ENCODE measurements around the gene NR5A1.

NR5A1 gene

GRCh38 chr9:124483481-124483880 lies 23.7 kb downstream of the NR5A1 start:
- in situ Hi-C loops (cut with MboI; ENCODE audit: low sequenced_read_pairs), result no loop called here

GRCh38 chr9:124482431-124483031 lies 24.7 kb downstream of the NR5A1 start:
- in situ Hi-C loops (cut with MboI; ENCODE audit: low sequenced_read_pairs), result no loop called here

GRCh38 chr9:124481115-124481514 lies 26.1 kb downstream of the NR5A1 start:
- in situ Hi-C loops (cut with MboI; ENCODE audit: low sequenced_read_pairs), result no loop called here

- in situ Hi-C loops (cut with MboI; ENCODE audit: low sequenced_read_pairs), result no loop called here
Measured at GRCh38 chr9:124480621-124480981, 26.6 kb downstream of the NR5A1 start.

- in situ Hi-C loops (cut with MboI; ENCODE audit: low sequenced_read_pairs), result no loop called here
Measured at GRCh38 chr9:124479947-124480620, 27.1 kb downstream of the NR5A1 start.

- in situ Hi-C loops (cut with MboI; ENCODE audit: low sequenced_read_pairs), result no loop called here
Measured at GRCh38 chr9:124479371-124479770, 27.8 kb downstream of the NR5A1 start.

- in situ Hi-C loops (cut with MboI; ENCODE audit: low sequenced_read_pairs), result no loop called here
Measured at GRCh38 chr9:124478354-124478753, 28.8 kb downstream of the NR5A1 start.

GRCh38 chr9:124477648-124478285 lies 29.4 kb downstream of the NR5A1 start:
- in situ Hi-C loops (cut with MboI; ENCODE audit: low sequenced_read_pairs), result no loop called here

- in situ Hi-C loops (cut with MboI; ENCODE audit: low sequenced_read_pairs), result no loop called here
Measured at GRCh38 chr9:124477211-124477647, 30.0 kb downstream of the NR5A1 start.

- in situ Hi-C loops (cut with MboI; ENCODE audit: low sequenced_read_pairs), result no loop called here
Measured at GRCh38 chr9:124475868-124476690, 31.1 kb downstream of the NR5A1 start.

- in situ Hi-C loops (cut with MboI; ENCODE audit: low sequenced_read_pairs), result no loop called here
Measured at GRCh38 chr9:124475158-124475867, 31.9 kb downstream of the NR5A1 start.

- in situ Hi-C loops (cut with MboI; ENCODE audit: low sequenced_read_pairs), result no loop called here
Measured at GRCh38 chr9:124474151-124474550, 33.0 kb downstream of the NR5A1 start.

- in situ Hi-C loops (cut with MboI; ENCODE audit: low sequenced_read_pairs), result no loop called here
Measured at GRCh38 chr9:124473310-124473709, 33.9 kb downstream of the NR5A1 start.

- in situ Hi-C loops (cut with MboI; ENCODE audit: low sequenced_read_pairs), result no loop called here
Measured at GRCh38 chr9:124472770-124473169, 34.4 kb downstream of the NR5A1 start.

- in situ Hi-C loops (cut with MboI; ENCODE audit: low sequenced_read_pairs), result no loop called here
Measured at GRCh38 chr9:124471761-124472160, 35.4 kb downstream of the NR5A1 start.

- in situ Hi-C loops (cut with MboI; ENCODE audit: low sequenced_read_pairs), result no loop called here
Measured at GRCh38 chr9:124470726-124471125, 36.5 kb downstream of the NR5A1 start.

GRCh38 chr9:124470306-124470705 lies 36.9 kb downstream of the NR5A1 start:
- in situ Hi-C loops (cut with MboI; ENCODE audit: low sequenced_read_pairs), result no loop called here

- in situ Hi-C loops (cut with MboI; ENCODE audit: low sequenced_read_pairs), result no loop called here
Measured at GRCh38 chr9:124469011-124469832, 38.0 kb downstream of the NR5A1 start.

- in situ Hi-C loops (cut with MboI; ENCODE audit: low sequenced_read_pairs), result no loop called here
Measured at GRCh38 chr9:124468061-124468740, 39.0 kb downstream of the NR5A1 start.
